HepG2 (cell line): ENCODE measurements around the gene TMTC3.

Experiments
- ATM ChIP-seq: fragments of 450-650 bp; IDR thresholded peaks from 2 replicates; pipeline ENCODE4 v1.7.1; 2017; ENCODE audit warnings: mild to moderate bottlenecking, borderline replicate concordance
- IRF1 ChIP-seq: sonication (generic); formaldehyde crosslinking; IDR thresholded peaks from 2 replicates; pipeline ENCODE4 v1.4.0; 2020; ENCODE audit warnings: low read depth, mild to moderate bottlenecking, missing genetic modification reagents
- KIAA2018 ChIP-seq: sonication (generic); formaldehyde crosslinking; IDR thresholded peaks from 2 replicates; pipeline ENCODE4 v1.5.0; 2020; ENCODE audit warnings: mild to moderate bottlenecking, missing genetic modification reagents, borderline replicate concordance
- NFYB ChIP-seq: sonication (generic); formaldehyde crosslinking; IDR thresholded peaks from 2 replicates; pipeline ENCODE4 v1.4.0; 2020; ENCODE audit warnings: missing genetic modification reagents
- NR1H2 ChIP-seq: sonication (generic); formaldehyde crosslinking; IDR thresholded peaks from 2 replicates; pipeline ENCODE4 v1.8.1; 2022; ENCODE audit warnings: low read depth, missing genetic modification reagents, borderline replicate concordance
- POLR2AphosphoS2 ChIP-seq: IDR thresholded peaks from 2 replicates; pipeline ENCODE4 v1.6.1; 2011; ENCODE audit warnings: low read depth, low read length, improper control_type of control experiment
- RBM22 ChIP-seq: fragments of 200-400 bp; formaldehyde crosslinking; optimal IDR thresholded peaks from 2 replicates; pipeline ENCODE3; 2017; ENCODE audit warnings: mild to moderate bottlenecking, low read length, moderate library complexity
- SMARCE1 ChIP-seq: fragments of 450-650 bp; IDR thresholded peaks from 2 replicates; pipeline ENCODE4 v1.6.1; 2017; ENCODE audit warnings: borderline replicate concordance
- TBP ChIP-seq: sonication (generic); formaldehyde crosslinking; IDR thresholded peaks from 2 replicates; pipeline ENCODE4 v1.5.0; 2020; ENCODE audit warnings: missing genetic modification reagents
- ZNF263 ChIP-seq: sonication (generic); formaldehyde crosslinking; IDR thresholded peaks from 2 replicates; pipeline ENCODE4 v1.4.0; 2020; ENCODE audit warnings: missing genetic modification reagents
- TF ChIP-seq, protein P1 (sequence below): sonication (generic); formaldehyde crosslinking; IDR thresholded peaks from 2 replicates; pipeline ENCODE4 v1.5.0; 2020; ENCODE audit warnings: mild to moderate bottlenecking, missing genetic modification reagents, moderate library complexity

- no peak for TF ChIP-seq TBP (CRISPR knock-in tag)
- no peak for TF ChIP-seq NR1H2 (CRISPR knock-in tag)
- TF ChIP-seq NFYB, result no peak
- TF ChIP-seq IRF1 (CRISPR knock-in tag), result no peak
- TF ChIP-seq ZNF263 (CRISPR knock-in tag), result no peak
- TF ChIP-seq ATM, result no peak
- TF ChIP-seq POLR2AphosphoS2, result no peak
- no peak for TF ChIP-seq KIAA2018
- no peak for TF ChIP-seq SMARCE1
- TF ChIP-seq, protein P1, sequence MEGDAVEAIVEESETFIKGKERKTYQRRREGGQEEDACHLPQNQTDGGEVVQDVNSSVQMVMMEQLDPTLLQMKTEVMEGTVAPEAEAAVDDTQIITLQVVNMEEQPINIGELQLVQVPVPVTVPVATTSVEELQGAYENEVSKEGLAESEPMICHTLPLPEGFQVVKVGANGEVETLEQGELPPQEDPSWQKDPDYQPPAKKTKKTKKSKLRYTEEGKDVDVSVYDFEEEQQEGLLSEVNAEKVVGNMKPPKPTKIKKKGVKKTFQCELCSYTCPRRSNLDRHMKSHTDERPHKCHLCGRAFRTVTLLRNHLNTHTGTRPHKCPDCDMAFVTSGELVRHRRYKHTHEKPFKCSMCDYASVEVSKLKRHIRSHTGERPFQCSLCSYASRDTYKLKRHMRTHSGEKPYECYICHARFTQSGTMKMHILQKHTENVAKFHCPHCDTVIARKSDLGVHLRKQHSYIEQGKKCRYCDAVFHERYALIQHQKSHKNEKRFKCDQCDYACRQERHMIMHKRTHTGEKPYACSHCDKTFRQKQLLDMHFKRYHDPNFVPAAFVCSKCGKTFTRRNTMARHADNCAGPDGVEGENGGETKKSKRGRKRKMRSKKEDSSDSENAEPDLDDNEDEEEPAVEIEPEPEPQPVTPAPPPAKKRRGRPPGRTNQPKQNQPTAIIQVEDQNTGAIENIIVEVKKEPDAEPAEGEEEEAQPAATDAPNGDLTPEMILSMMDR, result no peak
- TF ChIP-seq RBM22, result no peak
Measured at GRCh38 chr12:88245905-88246304, 103.8 kb downstream of the TMTC3 start.
